Body of pancreas (tissue), 4 donors: ENCODE data around the gene ODR4. TPM values are rescaled to one million over a fixed set of nuclear protein-coding genes. Genes with fewer than 3 reads are reported as not detected.
"Not testable (repeated sequence)": the region's sequence is repeated elsewhere in the genome, so short reads cannot be mapped to it uniquely, and the experiment has no call there.

Experiments
- ATAC-seq: fragments of 150-250 bp; one replicate; pipeline ENCODE4 v1.9.1; 2016
- DNase-seq, 4 donors: peaks; one replicate each; pipeline ENCODE4 v3.0.0-alpha.2; 2019
- H3K27ac ChIP-seq, 4 donors: fragments of 200-600 bp; sonication (generic); 1 replicate in 3 of 4; 2 replicates in 1 of 4; pipeline versions ENCODE4 v1.5.1 to v1.6.1; 2016 to 2019; ENCODE audit warnings: mild to moderate bottlenecking in 1 of 4, mixed read lengths in 1 of 4, moderate library complexity in 1 of 4
- H3K27me3 ChIP-seq, 2 donors: fragments of 200-600 bp; sonication (generic); one replicate each; pipeline ENCODE4 v1.6.0; 2016; ENCODE audit warnings: mild to moderate bottlenecking in 1 of 2
- H3K36me3 ChIP-seq, 2 donors: fragments of 200-600 bp; sonication (generic); replicated peaks in 1 of 2; 2 replicates each; pipeline ENCODE4 v1.5.1; 2016; ENCODE audit warnings: low read depth in 2 of 2; ENCODE audit not compliant: insufficient read depth in 1 of 2
- H3K4me1 ChIP-seq: fragments of 200-600 bp; sonication (generic); one replicate; pipeline ENCODE4 v1.6.0; 2016
- H3K4me3 ChIP-seq, 2 donors: fragments of 200-600 bp; sonication (generic); 1 replicate in 1 of 2; 2 replicates in 1 of 2; pipeline ENCODE4 v1.5.1; 2016 to 2019
- H3K9me3 ChIP-seq, 3 donors: fragments of 200-600 bp; sonication (generic); 1 replicate in 2 of 3; 2 replicates in 1 of 3; pipeline ENCODE4 v1.5.1; 2016
- POLR2A ChIP-seq, 3 donors: fragments of 450-650 bp; IDR thresholded peaks; one replicate each; pipeline ENCODE4 v1.6.1; 2016; ENCODE audit warnings: antibody characterized with exemption in 3 of 3, mild to moderate bottlenecking in 2 of 3
- WGBS, 2 donors: methylation state at CpG; one replicate each; pipeline ENCODE4 v1.1.5; 2017; 5-methylcytosine and 5-hydroxymethylcytosine counted together
- intact Hi-C: fragments of 100-400 bp; cut with DNase I; formaldehyde crosslinking; loops from one replicate; pipeline ENCODE4 v1.15.1; 2023
- total RNA-seq, 2 donors: library from RNA; depleted of rRNA; stranded (reverse); fragments of >200 nt; gene quantifications; one replicate each; pipeline ENCODE4 v1.1.0, GENCODE V29; 2016
- TF ChIP-seq, protein P1 (sequence below), 7 experiments: fragments of 450-650 bp in 4 of 7; fragments of 200-600 bp in 3 of 7; sonication (generic) in 3 of 7; IDR thresholded peaks; one replicate each; pipeline ENCODE4 v1.5.1; 2016 to 2019; ENCODE audit warnings: antibody characterized with exemption in 7 of 7

Gene ODR4
- total RNA-seq, 2 donors from 2014 or later = 13.5 to 17.6 TPM

DNA sequence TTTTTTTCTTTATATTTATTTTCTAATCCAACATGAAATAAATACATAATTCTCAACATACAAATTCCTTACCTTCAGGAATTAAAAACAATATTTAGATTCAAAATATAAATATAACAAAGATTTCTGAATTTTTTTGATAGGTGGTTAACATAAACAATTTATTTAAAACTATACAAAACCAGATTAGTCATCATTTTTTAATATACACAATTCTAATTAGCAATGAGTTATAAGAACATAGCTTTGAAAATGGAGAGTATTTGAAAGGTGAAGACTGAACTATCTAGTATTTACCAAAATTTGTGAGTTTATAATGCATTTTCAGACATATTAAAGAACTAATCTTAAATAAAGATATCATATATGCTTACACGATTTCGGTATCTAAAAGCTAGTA, 38.1 kb upstream of the ODR4 start:
- H3K36me3 ChIP-seq = peaks cover 26 to 65% of the 10 kb centered on the region in 2 donors
- H3K4me1 ChIP-seq = no peaks in the 10 kb centered on the region
- DNase-seq = no peak
- TF ChIP-seq POLR2A (IDR thresholded peaks at IDR 0.05) = no peak
- TF ChIP-seq, protein P1, sequence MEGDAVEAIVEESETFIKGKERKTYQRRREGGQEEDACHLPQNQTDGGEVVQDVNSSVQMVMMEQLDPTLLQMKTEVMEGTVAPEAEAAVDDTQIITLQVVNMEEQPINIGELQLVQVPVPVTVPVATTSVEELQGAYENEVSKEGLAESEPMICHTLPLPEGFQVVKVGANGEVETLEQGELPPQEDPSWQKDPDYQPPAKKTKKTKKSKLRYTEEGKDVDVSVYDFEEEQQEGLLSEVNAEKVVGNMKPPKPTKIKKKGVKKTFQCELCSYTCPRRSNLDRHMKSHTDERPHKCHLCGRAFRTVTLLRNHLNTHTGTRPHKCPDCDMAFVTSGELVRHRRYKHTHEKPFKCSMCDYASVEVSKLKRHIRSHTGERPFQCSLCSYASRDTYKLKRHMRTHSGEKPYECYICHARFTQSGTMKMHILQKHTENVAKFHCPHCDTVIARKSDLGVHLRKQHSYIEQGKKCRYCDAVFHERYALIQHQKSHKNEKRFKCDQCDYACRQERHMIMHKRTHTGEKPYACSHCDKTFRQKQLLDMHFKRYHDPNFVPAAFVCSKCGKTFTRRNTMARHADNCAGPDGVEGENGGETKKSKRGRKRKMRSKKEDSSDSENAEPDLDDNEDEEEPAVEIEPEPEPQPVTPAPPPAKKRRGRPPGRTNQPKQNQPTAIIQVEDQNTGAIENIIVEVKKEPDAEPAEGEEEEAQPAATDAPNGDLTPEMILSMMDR (IDR thresholded peaks at IDR 0.05) = no peak
- H3K27ac ChIP-seq = no peak overlapping the region
- ATAC-seq = no peak
- no peaks in the 10 kb centered on the region for H3K9me3 ChIP-seq
- peak overlapping the region in 1 of 2 donors; percentile 8 for H3K4me3 ChIP-seq
- no peaks in the 10 kb centered on the region for H3K27me3 ChIP-seq
- 95% methylated on average over 2 of the region's 2 CpGs for WGBS, 2 donors
- intact Hi-C loops = no loop called here

DNA sequence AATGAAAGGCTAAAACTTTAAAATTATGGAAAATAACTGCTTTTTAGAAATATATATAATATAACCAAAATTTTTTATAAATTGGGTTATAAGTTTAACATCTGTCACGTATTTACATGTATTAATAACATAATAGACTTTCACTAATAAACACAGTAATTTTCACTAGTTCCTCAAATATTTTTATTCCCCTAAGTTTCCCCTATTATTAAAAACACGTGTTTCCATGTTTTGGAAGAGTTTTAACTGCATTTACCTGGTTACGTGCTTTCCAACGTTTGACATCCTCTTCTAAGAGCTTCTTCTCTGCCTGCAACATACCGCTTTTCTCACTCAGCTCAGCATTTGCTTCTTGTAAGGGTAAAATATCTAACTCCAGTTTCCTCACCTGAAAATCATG, 34.9 kb upstream of the ODR4 start:
- Histone ChIP-seq H3K36me3 (peaks cover 28 to 64% of the 10 kb centered on the region in 2 donors), H3K27ac (no peak overlapping the region), H3K27me3 (no peaks in the 10 kb centered on the region), H3K4me1 (no peaks in the 10 kb centered on the region), H3K4me3 (no peak overlapping the region), H3K9me3 (no peaks in the 10 kb centered on the region)
- WGBS, 2 donors = 84 to 85% methylated on average over 5 of the region's 5 CpGs
- ATAC-seq (no peak), DNase-seq (no peak)
- intact Hi-C loops = no loop called here
- TF ChIP-seq, protein P1 (IDR thresholded peaks at IDR 0.05) = no peak
- TF ChIP-seq POLR2A (IDR thresholded peaks at IDR 0.05) = no peak

DNA sequence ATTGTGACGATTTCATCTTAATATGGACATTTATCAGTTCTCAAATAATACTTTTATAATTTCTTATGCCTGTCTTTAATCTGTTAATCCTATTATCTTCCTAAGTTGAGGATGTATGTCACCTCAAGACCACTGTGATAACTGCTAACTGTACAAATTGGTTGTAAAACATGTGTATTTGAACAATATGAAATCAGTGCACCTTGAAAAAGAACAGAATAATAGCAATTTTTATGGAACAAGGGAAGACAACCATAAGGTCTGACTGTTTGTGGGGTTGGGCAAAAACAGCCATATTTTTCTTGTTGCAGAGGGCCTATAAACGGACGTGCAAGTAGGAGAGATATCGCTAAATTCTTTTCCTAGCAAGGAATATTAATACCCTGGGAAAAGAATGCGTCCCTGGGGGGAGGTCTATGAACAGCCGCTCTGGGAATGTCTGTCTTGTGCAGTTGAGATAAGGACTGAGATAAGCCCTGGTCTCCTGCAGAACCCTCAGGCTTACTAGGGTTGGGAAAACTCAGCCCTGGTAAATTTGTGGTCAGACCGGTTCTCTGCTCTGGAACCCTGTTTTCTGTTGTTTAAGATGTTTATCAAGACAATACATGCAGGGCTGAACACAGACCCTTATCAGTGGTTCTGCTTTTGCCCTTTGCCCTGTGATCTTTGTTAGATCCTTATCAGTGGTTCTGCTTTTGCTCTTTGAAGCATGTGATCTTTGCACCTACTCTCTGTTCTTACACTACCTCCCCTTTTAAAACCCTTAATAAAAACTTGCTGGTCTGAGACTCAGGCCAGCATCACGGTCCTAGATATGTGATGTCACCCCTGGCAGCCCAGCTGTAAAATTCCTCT, 27.6 kb upstream of the ODR4 start:
- intact Hi-C loops, H3K27ac ChIP-seq, ATAC-seq, H3K4me3 ChIP-seq, H3K27me3 ChIP-seq, H3K4me1 ChIP-seq, H3K9me3 ChIP-seq, DNase-seq: not testable (repeated sequence)
- 88% methylated on average over 8 of the region's 8 CpGs for WGBS, 2 donors
- peaks cover 22 to 57% of the 10 kb centered on the region in 2 donors for H3K36me3 ChIP-seq

DNA sequence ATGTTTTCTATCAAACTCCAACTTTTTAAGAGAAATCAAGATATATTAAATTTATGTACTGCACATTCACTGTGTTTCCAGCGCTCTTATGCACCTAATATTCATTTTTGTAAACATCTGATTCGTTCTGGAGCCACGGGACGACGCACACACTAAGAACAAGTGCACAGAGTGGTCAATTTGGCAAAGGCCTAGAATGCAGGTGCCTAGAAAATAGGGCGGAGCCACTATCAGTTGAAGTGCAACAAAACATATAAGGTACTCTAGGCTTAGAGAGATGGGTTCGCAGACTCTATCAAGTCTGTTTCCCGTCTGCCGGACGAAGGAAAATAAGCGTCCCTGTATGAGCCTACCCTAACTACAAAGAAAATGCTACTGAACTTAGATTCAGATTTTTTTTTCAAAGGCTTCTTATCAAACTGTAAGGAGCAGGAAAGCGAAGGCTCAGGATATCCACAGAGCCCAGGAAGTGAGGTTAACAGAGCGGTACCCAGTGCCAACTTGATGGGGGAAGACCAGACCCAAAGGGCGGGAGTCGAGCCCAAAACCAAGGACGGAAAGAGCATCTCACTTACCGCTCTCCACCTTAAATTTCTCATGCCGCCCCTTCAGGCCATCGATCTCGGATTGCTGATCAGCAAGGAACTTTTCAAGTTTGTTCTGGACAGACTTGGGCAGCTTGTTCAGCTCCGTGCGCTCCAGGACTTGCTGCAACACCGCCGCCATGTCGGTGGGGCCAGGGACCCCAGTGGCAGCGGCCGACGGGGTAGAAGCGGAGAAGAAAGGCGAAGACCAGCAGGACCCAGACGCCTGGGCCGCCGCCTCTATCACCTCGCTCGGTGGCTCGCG, 1.1 kb upstream of the ODR4 start:
- Histone ChIP-seq H3K4me1 (peaks cover 29% of the 10 kb centered on the region), H3K27me3 (no peaks in the 10 kb centered on the region), H3K36me3 (peaks cover 0 to 3% of the 10 kb centered on the region in 2 donors), H3K4me3 (peak overlapping the region; percentile 32 to 69), H3K27ac (peak overlapping the region; percentile 65 to 98 (median 93)), H3K9me3 (no peaks in the 10 kb centered on the region)
- intact Hi-C loops = no loop called here
- peak; percentile 35 to 45 (median 35) for DNase-seq
- 0 to 1% methylated on average over 23 to 37 of the region's 37 CpGs for WGBS, 2 donors
- ATAC-seq = no peak
- peak in 1 of 3 donors; percentile 60 for TF ChIP-seq POLR2A (IDR thresholded peaks at IDR 0.05)
- TF ChIP-seq, protein P1 (IDR thresholded peaks at IDR 0.05) = no peak

DNA sequence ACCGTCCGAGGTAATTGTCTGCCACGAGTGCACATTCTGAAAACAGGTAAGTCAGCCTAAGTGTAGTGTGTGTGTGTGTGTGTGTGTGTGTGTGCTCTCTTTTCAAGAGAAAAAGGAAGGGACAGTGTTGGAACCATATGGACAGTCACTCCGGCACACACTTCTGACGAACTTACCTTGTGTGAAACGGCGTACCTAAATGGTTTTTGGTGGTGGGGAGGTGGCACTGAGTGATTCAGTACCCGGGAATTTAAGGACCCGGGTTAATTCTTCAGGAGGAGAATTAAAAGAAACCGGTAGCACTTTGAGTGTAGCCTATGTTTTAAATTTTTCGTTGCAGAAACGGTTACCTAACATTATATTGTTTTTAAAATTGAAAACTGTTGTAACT, 286 bp downstream of the ODR4 start:
- TF ChIP-seq, protein P1 (IDR thresholded peaks at IDR 0.05) = no peak
- TF ChIP-seq POLR2A (IDR thresholded peaks at IDR 0.05) = no peak
- Histone ChIP-seq H3K36me3 (peaks cover 0 to 5% of the 10 kb centered on the region in 2 donors), H3K4me3 (peak overlapping the region; percentile 3 to 8), H3K27me3 (no peaks in the 10 kb centered on the region), H3K4me1 (peaks cover 29% of the 10 kb centered on the region), H3K27ac (peak overlapping the region; percentile 81 to 98 (median 93)), H3K9me3 (no peaks in the 10 kb centered on the region)
- ATAC-seq (peak; percentile 9), DNase-seq (no peak)
- WGBS, 2 donors = 0 to 1% methylated on average over 12 of the region's 12 CpGs
- intact Hi-C loops = no loop called here
